Astrocyte (in vitro differentiated cells and primary cell): Measurements from ENCODE around the gene BEST2. TPM values are rescaled to one million over a fixed set of nuclear protein-coding genes. Genes with fewer than 3 reads are reported as not detected.
"Not testable (repeated sequence)": the region's sequence is repeated elsewhere in the genome, so short reads cannot be mapped to it uniquely, and the experiment has no call there.

Source experiments
- DNase-seq: peaks from one replicate; pipeline ENCODE4 v3.0.0-alpha.2; 2010; ENCODE audit warnings: low read depth
- FAIRE-seq: peaks from 2 replicates; lab custom pipeline; 2011; peaks lifted over from hg19 to GRCh38; lab: Jason Lieb, UNC
- H2AFZ ChIP-seq: 2 replicates; pipeline ENCODE4 v1.6.0; 2012; ENCODE audit warnings: low read depth, low read length, inconsistent platforms
- H3K27ac ChIP-seq: 2 replicates; pipeline ENCODE4 v1.5.1; 2011; ENCODE audit warnings: low read depth, low read length, inconsistent platforms
- H3K27me3 ChIP-seq: 2 replicates; pipeline ENCODE4 v1.6.0; 2011; ENCODE audit warnings: low read length, inconsistent platforms; ENCODE audit not compliant: insufficient read depth
- H3K36me3 ChIP-seq: 2 replicates; pipeline ENCODE4 v1.5.1; 2011; ENCODE audit warnings: low read length, inconsistent platforms; ENCODE audit not compliant: insufficient read depth
- H3K4me1 ChIP-seq: 2 replicates; pipeline ENCODE4 v1.5.1; 2011; ENCODE audit warnings: low read length, inconsistent platforms; ENCODE audit not compliant: insufficient read depth
- H3K4me2 ChIP-seq: 2 replicates; pipeline ENCODE4 v1.6.0; 2012; ENCODE audit warnings: low read length, inconsistent platforms
- H3K4me3 ChIP-seq: 2 replicates; pipeline ENCODE4 v1.5.1; 2011; ENCODE audit warnings: low read depth, mild to moderate bottlenecking, low read length, inconsistent platforms; ENCODE audit not compliant: insufficient read depth
- H3K79me2 ChIP-seq: 2 replicates; pipeline ENCODE4 v1.6.0; 2012; ENCODE audit warnings: mild to moderate bottlenecking, low read length, inconsistent platforms; ENCODE audit not compliant: insufficient read depth
- H3K9ac ChIP-seq: 2 replicates; pipeline ENCODE4 v1.6.0; 2012; ENCODE audit warnings: mild to moderate bottlenecking, low read length, inconsistent platforms
- H3K9me3 ChIP-seq: 2 replicates; pipeline ENCODE4 v1.5.1; 2012; ENCODE audit warnings: low read depth, mild to moderate bottlenecking, low read length, inconsistent platforms; ENCODE audit not compliant: insufficient read depth
- H4K20me1 ChIP-seq: 2 replicates; pipeline ENCODE4 v1.6.0; 2012; ENCODE audit warnings: low read length, inconsistent platforms; ENCODE audit not compliant: insufficient read depth
- H3K27ac Mint-ChIP-seq: one replicate; pipeline ENCODE4 v1.8.0; 2021; ENCODE audit warnings: mild to moderate bottlenecking, mixed read lengths; ENCODE audit not compliant: unreplicated experiment
- H3K27me3 Mint-ChIP-seq: one replicate; pipeline ENCODE4 v1.8.0; 2021; ENCODE audit warnings: low read depth, mixed read lengths; ENCODE audit not compliant: unreplicated experiment
- H3K36me3 Mint-ChIP-seq: one replicate; pipeline ENCODE4 v1.8.0; 2021; ENCODE audit warnings: low read depth, mixed read lengths; ENCODE audit not compliant: unreplicated experiment
- H3K4me1 Mint-ChIP-seq: one replicate; pipeline ENCODE4 v1.8.0; 2021; ENCODE audit warnings: low read depth, mixed read lengths; ENCODE audit not compliant: unreplicated experiment
- H3K4me3 Mint-ChIP-seq: one replicate; pipeline ENCODE4 v1.8.0; 2021; ENCODE audit warnings: mild to moderate bottlenecking, moderate library complexity, mixed read lengths; ENCODE audit not compliant: unreplicated experiment
- H3K9me3 Mint-ChIP-seq: one replicate; pipeline ENCODE4 v1.8.0; 2021; ENCODE audit warnings: mild to moderate bottlenecking, mixed read lengths; ENCODE audit not compliant: unreplicated experiment
- EZH2 ChIP-seq: IDR thresholded peaks from 2 replicates; pipeline ENCODE4 v1.6.1; 2012; ENCODE audit warnings: mild to moderate bottlenecking, low read length, inconsistent platforms; ENCODE audit not compliant: insufficient read depth
- total RNA-seq: library from RNA; stranded (reverse); gene quantifications from 2 replicates; pipeline ENCODE4 v1.2.1, GENCODE V29; 2021
- TF ChIP-seq, protein P1 (sequence below): IDR thresholded peaks from 2 replicates; pipeline ENCODE4 v1.5.1; 2011; ENCODE audit warnings: low read depth, mild to moderate bottlenecking, inconsistent platforms, low read length, moderate library complexity; ENCODE audit not compliant: insufficient read depth

The BEST2 gene
- total RNA-seq, 1 donor from 2014 or later = not detected

DNA sequence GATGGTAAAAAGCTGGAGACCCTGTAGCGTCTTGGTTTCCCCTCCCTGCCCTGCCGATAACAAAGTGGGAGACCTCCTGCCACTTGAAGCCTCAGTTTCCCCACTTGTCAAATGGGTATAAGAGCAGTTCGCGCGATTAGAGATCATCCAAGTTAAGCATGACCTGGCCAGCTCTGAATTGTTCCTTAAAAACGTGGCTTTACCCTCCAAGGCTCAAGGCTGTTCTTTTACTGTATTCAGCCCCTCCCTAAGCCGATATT, 28.3 kb upstream of the BEST2 start:
- H3K4me3 ChIP-seq = peak overlapping the region; percentile 92
- no peak for TF ChIP-seq EZH2
- TF ChIP-seq, protein P1, sequence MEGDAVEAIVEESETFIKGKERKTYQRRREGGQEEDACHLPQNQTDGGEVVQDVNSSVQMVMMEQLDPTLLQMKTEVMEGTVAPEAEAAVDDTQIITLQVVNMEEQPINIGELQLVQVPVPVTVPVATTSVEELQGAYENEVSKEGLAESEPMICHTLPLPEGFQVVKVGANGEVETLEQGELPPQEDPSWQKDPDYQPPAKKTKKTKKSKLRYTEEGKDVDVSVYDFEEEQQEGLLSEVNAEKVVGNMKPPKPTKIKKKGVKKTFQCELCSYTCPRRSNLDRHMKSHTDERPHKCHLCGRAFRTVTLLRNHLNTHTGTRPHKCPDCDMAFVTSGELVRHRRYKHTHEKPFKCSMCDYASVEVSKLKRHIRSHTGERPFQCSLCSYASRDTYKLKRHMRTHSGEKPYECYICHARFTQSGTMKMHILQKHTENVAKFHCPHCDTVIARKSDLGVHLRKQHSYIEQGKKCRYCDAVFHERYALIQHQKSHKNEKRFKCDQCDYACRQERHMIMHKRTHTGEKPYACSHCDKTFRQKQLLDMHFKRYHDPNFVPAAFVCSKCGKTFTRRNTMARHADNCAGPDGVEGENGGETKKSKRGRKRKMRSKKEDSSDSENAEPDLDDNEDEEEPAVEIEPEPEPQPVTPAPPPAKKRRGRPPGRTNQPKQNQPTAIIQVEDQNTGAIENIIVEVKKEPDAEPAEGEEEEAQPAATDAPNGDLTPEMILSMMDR = no peak
- peak overlapping the region; percentile 89 for H3K9ac ChIP-seq
- H2AFZ ChIP-seq = peak overlapping the region; percentile 52
- no peaks in the 10 kb centered on the region for H3K27me3 ChIP-seq
- Mint-ChIP-seq H3K4me3 (peak overlapping the region; percentile 99), H3K27me3 (no peaks in the 10 kb centered on the region), H3K9me3 (no peaks in the 10 kb centered on the region), H3K36me3 (peaks cover 9% of the 10 kb centered on the region), H3K4me1 (peaks cover 15% of the 10 kb centered on the region), H3K27ac (peak overlapping the region; percentile 97)
- peak overlapping the region; percentile 95 for H3K4me2 ChIP-seq
- peaks cover 9% of the 10 kb centered on the region for H3K36me3 ChIP-seq
- H3K4me1 ChIP-seq = peaks cover 17% of the 10 kb centered on the region
- H4K20me1 ChIP-seq = peaks cover 30% of the 10 kb centered on the region
- peaks cover 58% of the 10 kb centered on the region for H3K79me2 ChIP-seq
- DNase-seq (no peak), FAIRE-seq (no peak)
- no peaks in the 10 kb centered on the region for H3K9me3 ChIP-seq
- peak overlapping the region; percentile 86 for H3K27ac ChIP-seq

DNA sequence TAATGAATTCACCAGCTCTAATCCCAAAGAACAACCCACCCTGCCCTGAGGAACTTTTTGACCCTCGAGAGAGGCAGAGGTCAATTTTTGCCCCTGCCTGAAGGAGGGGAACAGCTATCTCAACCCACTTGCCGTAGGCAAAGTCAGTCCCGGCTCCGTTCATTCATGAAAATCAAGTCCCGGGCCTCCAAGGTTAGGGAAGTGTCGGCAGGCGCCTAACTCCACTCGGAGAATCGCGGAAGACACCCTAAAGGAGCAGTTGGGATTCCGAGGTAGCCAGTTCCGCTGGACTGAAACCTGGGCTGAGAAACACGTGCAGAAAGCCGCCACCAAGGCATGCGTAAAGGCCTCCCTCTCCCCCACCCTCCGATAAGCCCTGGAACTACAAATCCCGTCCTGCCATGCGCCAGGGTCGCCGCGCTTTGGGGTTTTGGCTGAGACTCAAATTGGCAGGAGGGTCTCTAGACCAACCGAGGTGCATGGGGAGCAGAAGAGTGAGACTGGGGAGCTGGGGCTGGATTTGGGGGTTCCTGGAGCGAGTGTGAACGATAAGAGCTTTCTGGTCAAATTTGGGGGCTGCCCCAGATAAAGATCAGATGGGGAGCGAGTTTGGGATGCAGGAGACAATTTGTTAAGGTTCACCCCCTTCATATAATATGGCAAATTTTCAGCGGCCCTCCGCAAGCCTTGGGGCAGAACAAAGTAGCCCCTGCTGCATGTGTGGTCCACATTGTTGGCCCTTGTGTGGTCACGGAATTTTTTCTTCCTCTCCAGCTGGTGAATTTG, 27.8 kb upstream of the BEST2 start, which contains the start of gene TNPO2:
TNPO2 (minus strand) TSS at position 292 of the 786 bp plus-strand sequence. CDS start 2,955 bp downstream, outside the sequence.
- Histone ChIP-seq H3K27me3 (no peaks in the 10 kb centered on the region), H3K36me3 (peaks cover 5% of the 10 kb centered on the region), H3K9me3 (no peaks in the 10 kb centered on the region), H3K9ac (peak within 1 kb of the TSS; percentile 89), H3K79me2 (peaks cover 53% of the 10 kb centered on the region), H3K4me2 (peak within 1 kb of the TSS; percentile 95), H2AFZ (peak within 1 kb of the TSS; percentile 87), H3K4me3 (peak within 1 kb of the TSS; percentile 92), H4K20me1 (peaks cover 29% of the 10 kb centered on the region), H3K4me1 (peaks cover 14% of the 10 kb centered on the region), H3K27ac (peak within 1 kb of the TSS; percentile 86)
- Mint-ChIP-seq H3K9me3 (no peaks in the 10 kb centered on the region), H3K27me3 (no peaks in the 10 kb centered on the region), H3K4me1 (peaks cover 13% of the 10 kb centered on the region), H3K4me3 (peak within 1 kb of the TSS; percentile 99), H3K27ac (peak within 1 kb of the TSS; percentile 97), H3K36me3 (peaks cover 4% of the 10 kb centered on the region)
- TF ChIP-seq EZH2 = no peak
- TF ChIP-seq, protein P1 = no peak
- FAIRE-seq (no peak), DNase-seq (peak; percentile 54)

DNA sequence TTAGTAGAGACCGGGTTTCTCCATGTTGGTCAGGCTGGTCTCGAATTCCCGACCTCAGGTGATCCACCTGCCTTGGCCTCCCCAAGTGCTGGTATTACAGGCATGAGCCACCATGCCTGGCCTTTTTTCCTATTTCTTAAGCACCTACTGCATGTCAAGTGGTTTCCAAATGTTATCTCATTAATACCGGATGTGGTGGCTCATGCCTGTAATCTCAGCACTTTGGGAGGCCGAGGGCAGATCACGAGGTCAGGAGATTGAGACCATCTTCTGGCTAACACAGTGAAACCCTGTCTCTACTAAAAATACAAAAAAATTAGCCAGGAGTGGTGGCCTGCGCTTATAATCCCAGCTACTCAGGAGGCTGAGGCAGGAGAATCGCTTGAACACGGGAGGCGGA, 26.0 kb upstream of the BEST2 start:
- not testable (repeated sequence) for H3K36me3 Mint-ChIP-seq, H3K9me3 Mint-ChIP-seq, H3K4me3 Mint-ChIP-seq, H3K27ac Mint-ChIP-seq, H3K27ac ChIP-seq, DNase-seq, H3K4me2 ChIP-seq, H3K27me3 ChIP-seq, H3K4me1 ChIP-seq, H3K9ac ChIP-seq, FAIRE-seq, H3K9me3 ChIP-seq, H2AFZ ChIP-seq, H3K27me3 Mint-ChIP-seq, H3K4me3 ChIP-seq
- H3K79me2 ChIP-seq = peaks cover 46% of the 10 kb centered on the region
- H4K20me1 ChIP-seq = peaks cover 30% of the 10 kb centered on the region
- H3K4me1 Mint-ChIP-seq = peaks cover 11% of the 10 kb centered on the region
- H3K36me3 ChIP-seq = peaks cover 12% of the 10 kb centered on the region
